Common myeloid progenitor, CD34-positive (primary cell): Measurements from ENCODE around the gene SPDYA.

Experiments
- CTCF ChIA-PET: fragments of 350-600 bp; sonication (Branson Sonifier 250); formaldehyde crosslinking; loops from one replicate; lab custom pipeline; 2021; ENCODE audit warnings: antibody characterized with exemption; lab: Charles Lee
- POLR2A ChIA-PET: fragments of 350-600 bp; sonication (Branson Sonifier 250); formaldehyde crosslinking; loops from one replicate; lab custom pipeline; 2021; ENCODE audit warnings: antibody characterized with exemption; lab: Charles Lee
- DNase-seq, 3 donors: peaks; one replicate each; pipeline versions ENCODE4 v3.0.0 to v3.0.0-alpha.2; 2013
- H3K27ac ChIP-seq, 2 experiments: 1 replicate in 1 of 2; 2 replicates in 1 of 2; pipeline ENCODE4 v1.7.0; 2013; ENCODE audit warnings: inconsistent platforms in 2 of 2, low read length in 2 of 2, mild to moderate bottlenecking in 2 of 2, low read depth in 1 of 2, moderate library complexity in 1 of 2; ENCODE audit not compliant: severe bottlenecking in 2 of 2, insufficient read depth in 1 of 2, poor library complexity in 1 of 2
- H3K27me3 ChIP-seq, 5 experiments: replicated peaks in 2 of 5; 1 replicate in 3 of 5; 2 replicates in 2 of 5; pipeline versions ENCODE4 v1.6.1 to v1.7.0; 2013; ENCODE audit warnings: low read length in 4 of 5, mild to moderate bottlenecking in 2 of 5, moderate library complexity in 2 of 5, inconsistent platforms in 1 of 5; ENCODE audit not compliant: insufficient read depth in 5 of 5, control insufficient read depth in 4 of 5
- H3K36me3 ChIP-seq, 4 experiments: 1 replicate in 2 of 4; 2 replicates in 2 of 4; pipeline versions ENCODE4 v1.6.1 to v1.7.0; 2013; ENCODE audit warnings: low read length in 3 of 4, control low read depth in 1 of 4, mild to moderate bottlenecking in 1 of 4; ENCODE audit not compliant: control insufficient read depth in 4 of 4, insufficient read depth in 4 of 4
- H3K4me1 ChIP-seq, 4 experiments: 1 replicate in 3 of 4; 2 replicates in 1 of 4; pipeline versions ENCODE4 v1.6.1 to v1.7.1; 2013; ENCODE audit warnings: low read length in 3 of 4, mild to moderate bottlenecking in 3 of 4, control low read depth in 1 of 4, inconsistent platforms in 1 of 4, moderate library complexity in 1 of 4; ENCODE audit not compliant: control insufficient read depth in 4 of 4, insufficient read depth in 4 of 4; ENCODE audit errors: control extremely low read depth in 1 of 4
- H3K4me3 ChIP-seq, 7 experiments: 1 replicate in 4 of 7; 2 replicates in 3 of 7; pipeline versions ENCODE4 v1.5.1 to v1.7.0; 2013; ENCODE audit warnings: mild to moderate bottlenecking in 7 of 7, low read length in 6 of 7, moderate library complexity in 6 of 7, inconsistent platforms in 2 of 7, low read depth in 2 of 7, control low read depth in 1 of 7; ENCODE audit not compliant: insufficient read depth in 4 of 7, control insufficient read depth in 1 of 7; ENCODE audit errors: extremely low read depth in 1 of 7
- H3K9me3 ChIP-seq, 5 experiments: 1 replicate in 4 of 5; 2 replicates in 1 of 5; pipeline versions ENCODE4 v1.6.1 to v1.7.1; 2013; ENCODE audit warnings: low read length in 4 of 5, mild to moderate bottlenecking in 2 of 5, inconsistent platforms in 1 of 5, low read depth in 1 of 5, moderate library complexity in 1 of 5; ENCODE audit not compliant: control insufficient read depth in 4 of 5, insufficient read depth in 2 of 5; ENCODE audit errors: control extremely low read depth in 1 of 5
- WGBS: methylation state at CpG from one replicate; pipeline ENCODE4 v1.1.5; 2013; ENCODE audit not compliant: insufficient coverage; 5-methylcytosine and 5-hydroxymethylcytosine counted together

Gene SPDYA

DNA sequence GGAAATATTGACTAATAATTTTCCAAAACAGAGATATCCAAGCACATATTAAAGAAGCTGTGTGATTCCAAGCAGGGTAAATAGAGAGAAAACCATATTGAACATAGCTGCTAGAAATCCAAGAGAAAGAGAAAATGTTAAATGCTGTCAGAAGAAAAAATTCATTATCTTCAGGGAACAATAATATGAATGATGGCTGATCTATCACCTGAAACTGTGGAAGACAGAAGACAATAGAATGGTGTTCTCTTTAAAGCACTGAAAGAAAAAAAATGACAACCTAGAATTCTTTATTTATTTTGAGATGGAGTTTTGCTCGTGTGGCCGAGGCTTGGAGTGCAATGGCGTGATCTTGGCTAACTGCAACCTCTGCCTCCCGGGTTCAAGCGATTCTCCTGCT, 41.7 kb upstream of the SPDYA start:
- Histone ChIP-seq H3K36me3 (peaks cover 0 to 2% (median 0%) of the 10 kb centered on the region in 4 experiments), H3K27ac (no peak overlapping the region), H3K9me3 (peaks cover 0 to 10% (median 0%) of the 10 kb centered on the region in 5 experiments), H3K4me1 (peaks cover 0 to 16% (median 5%) of the 10 kb centered on the region in 4 experiments), H3K27me3 (no peaks in the 10 kb centered on the region), H3K4me3 (no peak overlapping the region)
- DNase-seq: no peak
- ChIA-PET CTCF (interaction anchor here (1.2 to 2.5 kb wide), 3 partner anchors 11 to 175 kb away, joined by 3 to 9 read pairs (median 3); no protein-coding TSS in a partner anchor), POLR2A (interaction anchor here (0.6 kb wide), 1 partner anchor 42 kb away, joined by 4 read pairs; no protein-coding TSS in a partner anchor)
- WGBS: no CpG with 5 or more reads among the region's 5 CpGs

- ChIA-PET CTCF (no interaction called here), POLR2A (interaction anchor here (1.1 kb wide), 1 partner anchor 22 kb away, joined by 3 read pairs; no protein-coding TSS in a partner anchor)
- no peak overlapping the region for H3K27ac ChIP-seq
- peaks cover 3 to 17% (median 6%) of the 10 kb centered on the region in 4 experiments for H3K4me1 ChIP-seq
- peaks cover 0 to 10% (median 0%) of the 10 kb centered on the region in 5 experiments for H3K9me3 ChIP-seq
- peaks cover 0 to 10% (median 4%) of the 10 kb centered on the region in 4 experiments for H3K36me3 ChIP-seq
- no peak overlapping the region for H3K4me3 ChIP-seq
- no peaks in the 10 kb centered on the region for H3K27me3 ChIP-seq
- no CpG with 5 or more reads among the region's 2 CpGs for WGBS
- no peak for DNase-seq
Measured at GRCh38 chr2:28772351-28772750, 38.3 kb upstream of the SPDYA start.

- Histone ChIP-seq H3K36me3 (peaks cover 17 to 45% (median 28%) of the 10 kb centered on the region in 4 experiments), H3K9me3 (no peaks in the 10 kb centered on the region), H3K27ac (no peak overlapping the region), H3K27me3 (no peaks in the 10 kb centered on the region), H3K4me3 (no peak overlapping the region), H3K4me1 (peaks cover 0 to 8% (median 5%) of the 10 kb centered on the region in 4 experiments)
- POLR2A ChIA-PET: interaction anchor here (1.1 kb wide), 1 partner anchor 25 kb away, joined by 3 read pairs; the partner anchor contains the start of gene PPP1CB
- CTCF ChIA-PET: interaction anchor here (1.0 to 2.8 kb wide), 3 partner anchors 9 to 182 kb away, joined by 3 to 10 read pairs (median 3); no protein-coding TSS in a partner anchor
- WGBS: 100% methylated on average over 3 of the region's 6 CpGs
- no peak for DNase-seq
Measured at GRCh38 chr2:28776471-28776870, 34.2 kb upstream of the SPDYA start.

- 100% methylated on average over 3 of the region's 5 CpGs for WGBS
- Histone ChIP-seq H3K9me3 (no peaks in the 10 kb centered on the region), H3K4me1 (peaks cover 0 to 8% (median 5%) of the 10 kb centered on the region in 4 experiments), H3K36me3 (peaks cover 23 to 62% (median 38%) of the 10 kb centered on the region in 4 experiments), H3K4me3 (no peak overlapping the region), H3K27me3 (no peaks in the 10 kb centered on the region), H3K27ac (no peak overlapping the region)
- CTCF ChIA-PET: interaction anchor here (1.1 kb wide), 1 partner anchor 184 kb away, joined by 6 read pairs; no protein-coding TSS in a partner anchor
- POLR2A ChIA-PET: interaction anchor here (0.7 kb wide), 1 partner anchor 158 kb away, joined by 4 read pairs; no protein-coding TSS in a partner anchor
- no peak for DNase-seq
Measured at GRCh38 chr2:28778392-28778791, 32.2 kb upstream of the SPDYA start.

- H3K9me3 ChIP-seq: no peaks in the 10 kb centered on the region
- ChIA-PET POLR2A (interaction anchor here (0.7 kb wide), 1 partner anchor 157 kb away, joined by 4 read pairs; no protein-coding TSS in a partner anchor), CTCF (interaction anchor here (1.1 kb wide), 1 partner anchor 184 kb away, joined by 6 read pairs; no protein-coding TSS in a partner anchor)
- H3K27ac ChIP-seq: no peak overlapping the region
- H3K4me1 ChIP-seq: peaks cover 0 to 8% (median 5%) of the 10 kb centered on the region in 4 experiments
- no peak for DNase-seq
- no CpG with 5 or more reads among the region's 2 CpGs for WGBS
- H3K36me3 ChIP-seq: peaks cover 26 to 65% (median 41%) of the 10 kb centered on the region in 4 experiments
- H3K4me3 ChIP-seq: no peak overlapping the region
- no peaks in the 10 kb centered on the region for H3K27me3 ChIP-seq
Measured at GRCh38 chr2:28779001-28779400, 31.6 kb upstream of the SPDYA start.

- peaks cover 27 to 73% (median 46%) of the 10 kb centered on the region in 4 experiments for H3K36me3 ChIP-seq
- H3K27me3 ChIP-seq: no peaks in the 10 kb centered on the region
- no peak overlapping the region for H3K27ac ChIP-seq
- no peak overlapping the region for H3K4me3 ChIP-seq
- ChIA-PET CTCF (interaction anchor here (1.0 to 1.5 kb wide), 2 partner anchors 8 to 214 kb away, joined by 3 to 6 read pairs; no protein-coding TSS in a partner anchor), POLR2A (no interaction called here)
- H3K9me3 ChIP-seq: no peaks in the 10 kb centered on the region
- peaks cover 0 to 3% (median under 1%) of the 10 kb centered on the region in 4 experiments for H3K4me1 ChIP-seq
- 100% methylated on average over 1 of the region's 2 CpGs for WGBS
- no peak for DNase-seq
Measured at GRCh38 chr2:28780496-28780895, 30.1 kb upstream of the SPDYA start.

GRCh38 chr2:28782423-28782822, 28.2 kb upstream of the SPDYA start:
- POLR2A ChIA-PET: no interaction called here
- WGBS: 100% methylated on average over 1 of the region's 3 CpGs

More at GRCh38 chr2:28782423-28782822, 28.2 kb upstream of the SPDYA start:
- CTCF ChIA-PET: interaction anchor here (0.9 kb wide), 2 partner anchors 13 to 20 kb away, joined by 3 to 5 read pairs; no protein-coding TSS in a partner anchor
- no peak overlapping the region for H3K4me3 ChIP-seq
- no peaks in the 10 kb centered on the region for H3K9me3 ChIP-seq
- no peak overlapping the region for H3K27ac ChIP-seq
- H3K4me1 ChIP-seq: no peaks in the 10 kb centered on the region
- peaks cover 24 to 75% (median 50%) of the 10 kb centered on the region in 4 experiments for H3K36me3 ChIP-seq
- no peak for DNase-seq
- no peaks in the 10 kb centered on the region for H3K27me3 ChIP-seq
